Peyer's patch (tissue), 4 donors: ENCODE data around the gene AOC1. TPM values are rescaled to one million over a fixed set of nuclear protein-coding genes. Genes with fewer than 3 reads are reported as not detected.
A peak's percentile ranks its signal among the peaks of the same experiment; 100 is the strongest.

Experiments used
- DNase-seq, 3 donors: peaks; one replicate each; pipeline ENCODE4 v3.0.0-alpha.2; 2017 to 2019
- H3K27ac ChIP-seq, 4 donors: fragments of 200-600 bp; sonication (generic); one replicate each; pipeline ENCODE4 v1.5.1; 2016 to 2019
- H3K27me3 ChIP-seq, 2 donors: fragments of 200-600 bp; sonication (generic); one replicate each; pipeline ENCODE4 v1.5.1; 2019
- H3K36me3 ChIP-seq, 3 donors: fragments of 200-600 bp; sonication (generic); one replicate each; pipeline ENCODE4 v1.5.1; 2016 to 2019
- H3K4me1 ChIP-seq, 4 donors: fragments of 200-600 bp; sonication (generic); one replicate each; pipeline ENCODE4 v1.5.1; 2016 to 2019
- H3K4me3 ChIP-seq, 4 donors: fragments of 200-600 bp; sonication (generic); 1 replicate in 3 of 4; 2 replicates in 1 of 4; pipeline ENCODE4 v1.5.1; 2016 to 2019; ENCODE audit warnings: mild to moderate bottlenecking in 1 of 4
- H3K9me3 ChIP-seq, 4 donors: fragments of 200-600 bp; sonication (generic); one replicate each; pipeline ENCODE4 v1.5.1; 2016 to 2019; ENCODE audit warnings: mild to moderate bottlenecking in 1 of 4
- POLR2A ChIP-seq, 2 donors: fragments of 450-650 bp; IDR thresholded peaks; one replicate each; pipeline ENCODE4 v1.5.1; 2017; ENCODE audit warnings: antibody characterized with exemption in 2 of 2, mild to moderate bottlenecking in 2 of 2, moderate library complexity in 2 of 2
- total RNA-seq, 4 donors: library from RNA; depleted of rRNA; stranded (reverse); fragments of >200 nt; gene quantifications; one replicate each; pipeline ENCODE4 v1.1.0, GENCODE V29; 2016
- TF ChIP-seq, protein P1 (sequence below), 6 experiments: fragments of 450-650 bp in 4 of 6; fragments of 200-600 bp in 2 of 6; sonication (generic) in 1 of 6; IDR thresholded peaks; one replicate each; pipeline ENCODE4 v1.5.1; 2017 to 2019; ENCODE audit warnings: antibody characterized with exemption in 6 of 6, mild to moderate bottlenecking in 3 of 6, moderate library complexity in 1 of 6

The AOC1 gene
- total RNA-seq, 4 donors from 2014 or later, result 9.1 to 1,314 (median 833) TPM

DNA sequence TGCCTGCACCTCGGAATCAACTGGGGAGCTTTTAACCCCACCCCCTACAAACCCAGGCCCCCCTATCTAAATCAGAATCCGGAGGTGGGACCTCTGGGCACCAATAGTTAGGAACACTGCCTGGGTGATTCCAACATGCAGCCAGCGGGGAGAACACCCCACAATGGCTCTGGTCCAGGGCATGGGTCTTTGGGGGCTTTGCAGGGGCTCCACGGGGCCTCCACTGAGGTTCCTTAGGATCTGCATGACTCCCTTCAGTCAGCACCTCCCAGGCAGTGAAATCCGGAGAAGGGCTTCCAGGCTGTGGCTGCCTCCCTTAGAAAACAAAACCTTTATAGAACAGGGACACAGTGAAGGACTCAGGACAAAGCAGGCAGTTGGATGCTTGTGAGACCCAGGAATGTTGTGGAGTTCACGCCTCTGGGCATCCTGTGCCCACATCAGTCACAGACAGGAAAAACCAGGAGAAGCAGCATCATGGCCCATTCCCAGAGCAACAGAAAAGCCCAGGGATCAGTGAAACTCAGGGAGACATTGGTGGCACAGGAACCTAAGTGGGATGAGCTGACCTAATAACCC is 16.5 kb upstream of the AOC1 start:
- TF ChIP-seq, protein P1, sequence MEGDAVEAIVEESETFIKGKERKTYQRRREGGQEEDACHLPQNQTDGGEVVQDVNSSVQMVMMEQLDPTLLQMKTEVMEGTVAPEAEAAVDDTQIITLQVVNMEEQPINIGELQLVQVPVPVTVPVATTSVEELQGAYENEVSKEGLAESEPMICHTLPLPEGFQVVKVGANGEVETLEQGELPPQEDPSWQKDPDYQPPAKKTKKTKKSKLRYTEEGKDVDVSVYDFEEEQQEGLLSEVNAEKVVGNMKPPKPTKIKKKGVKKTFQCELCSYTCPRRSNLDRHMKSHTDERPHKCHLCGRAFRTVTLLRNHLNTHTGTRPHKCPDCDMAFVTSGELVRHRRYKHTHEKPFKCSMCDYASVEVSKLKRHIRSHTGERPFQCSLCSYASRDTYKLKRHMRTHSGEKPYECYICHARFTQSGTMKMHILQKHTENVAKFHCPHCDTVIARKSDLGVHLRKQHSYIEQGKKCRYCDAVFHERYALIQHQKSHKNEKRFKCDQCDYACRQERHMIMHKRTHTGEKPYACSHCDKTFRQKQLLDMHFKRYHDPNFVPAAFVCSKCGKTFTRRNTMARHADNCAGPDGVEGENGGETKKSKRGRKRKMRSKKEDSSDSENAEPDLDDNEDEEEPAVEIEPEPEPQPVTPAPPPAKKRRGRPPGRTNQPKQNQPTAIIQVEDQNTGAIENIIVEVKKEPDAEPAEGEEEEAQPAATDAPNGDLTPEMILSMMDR (IDR thresholded peaks at IDR 0.05), result no peak
- no peak for TF ChIP-seq POLR2A (IDR thresholded peaks at IDR 0.05)

DNA sequence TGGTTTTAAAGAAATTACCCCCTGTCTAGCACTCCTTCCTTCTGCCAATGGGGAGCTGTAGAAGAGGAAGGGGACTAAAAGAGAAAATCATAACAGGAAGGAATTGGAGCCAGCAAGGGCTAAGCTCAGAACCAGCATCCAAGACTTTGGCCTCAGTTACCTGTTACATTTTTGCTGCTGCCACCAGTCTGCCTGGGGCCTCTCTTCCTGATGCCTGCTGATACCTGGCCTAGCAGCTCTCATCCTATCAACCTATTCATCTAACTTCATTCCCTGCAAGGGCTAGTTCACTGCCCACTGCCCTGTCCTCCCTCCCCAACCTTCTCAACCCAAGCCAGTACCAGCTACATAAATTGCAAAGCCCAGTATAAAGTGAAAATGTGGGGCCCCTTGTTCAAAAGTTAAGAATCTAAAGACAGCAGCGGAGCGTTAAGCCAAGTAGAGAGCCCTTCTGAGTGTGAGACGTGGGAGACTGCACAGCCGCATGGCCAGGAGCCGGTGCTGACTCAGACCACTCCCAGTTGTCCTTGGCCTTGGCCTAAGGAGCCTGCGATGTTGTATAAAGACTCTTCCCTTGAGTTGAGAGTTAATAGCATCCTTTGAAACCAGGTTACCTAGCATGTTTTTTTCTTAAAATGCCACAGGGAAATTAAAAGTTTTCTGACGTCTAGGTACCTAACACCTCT is 13.2 kb upstream of the AOC1 start:
- DNase-seq, result peak in 1 of 3 donors; percentile 37
- TF ChIP-seq POLR2A (IDR thresholded peaks at IDR 0.05), result no peak
- TF ChIP-seq, protein P1 (IDR thresholded peaks at IDR 0.05), result no peak
- no peaks in the 10 kb centered on the region for H3K27me3 ChIP-seq
- no peaks in the 10 kb centered on the region for H3K9me3 ChIP-seq
- H3K36me3 ChIP-seq, result no peaks in the 10 kb centered on the region
- H3K27ac ChIP-seq, result no peak overlapping the region
- H3K4me3 ChIP-seq, result no peak overlapping the region
- no peaks in the 10 kb centered on the region for H3K4me1 ChIP-seq

More for the DNA sequence above, 16.5 kb upstream of the AOC1 start:
- no peaks in the 10 kb centered on the region for H3K36me3 ChIP-seq
- no peak for DNase-seq
- H3K9me3 ChIP-seq, result no peaks in the 10 kb centered on the region
- H3K4me1 ChIP-seq, result peaks cover 0 to 7% (median 0%) of the 10 kb centered on the region in 4 donors
- H3K27me3 ChIP-seq, result no peaks in the 10 kb centered on the region
- no peak overlapping the region for H3K4me3 ChIP-seq
- no peak overlapping the region for H3K27ac ChIP-seq

DNA sequence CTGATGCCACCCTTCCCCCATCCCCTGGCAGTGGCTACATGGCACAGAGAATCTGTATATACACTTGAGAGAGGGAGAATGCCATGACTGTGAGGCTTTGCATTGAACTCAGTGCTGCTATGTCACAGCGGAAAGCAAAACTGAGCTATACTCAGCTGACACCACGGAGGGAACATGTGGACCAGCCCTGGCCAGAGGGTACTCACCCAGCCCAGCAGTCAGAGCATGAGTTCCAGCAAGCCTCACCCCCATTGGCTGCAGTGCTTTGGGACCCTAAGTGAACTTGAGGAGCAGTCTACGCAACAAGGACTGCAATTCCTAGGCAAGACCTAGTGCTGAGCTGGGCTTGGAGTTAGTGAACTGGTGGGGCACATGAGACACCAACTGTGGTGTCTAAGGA is 10.3 kb upstream of the AOC1 start:
- Histone ChIP-seq H3K4me1 (no peaks in the 10 kb centered on the region), H3K36me3 (no peaks in the 10 kb centered on the region), H3K27ac (no peak overlapping the region), H3K4me3 (no peak overlapping the region), H3K9me3 (no peaks in the 10 kb centered on the region), H3K27me3 (no peaks in the 10 kb centered on the region)
- DNase-seq, result no peak
- TF ChIP-seq, protein P1 (IDR thresholded peaks at IDR 0.05), result no peak
- no peak for TF ChIP-seq POLR2A (IDR thresholded peaks at IDR 0.05)

DNA sequence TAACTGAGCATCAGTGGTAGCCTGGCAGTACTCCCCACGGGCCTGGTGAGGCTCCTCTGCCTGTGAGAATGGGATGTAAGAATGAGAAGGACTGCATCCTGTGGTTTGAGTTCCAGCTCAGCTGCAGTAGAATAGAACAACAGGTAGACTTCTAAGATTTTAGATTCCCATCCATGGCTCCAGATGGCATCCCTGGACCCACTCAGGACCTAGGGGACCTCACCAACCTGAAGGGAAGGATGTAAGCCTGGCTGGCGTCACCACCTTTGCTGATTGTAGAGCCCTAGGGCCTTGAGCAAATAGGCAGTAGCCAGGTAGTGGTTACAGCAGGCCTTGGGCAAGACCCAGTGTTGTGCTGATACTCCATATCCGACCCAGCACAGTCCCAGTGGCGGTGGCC is 9.6 kb upstream of the AOC1 start:
- Histone ChIP-seq H3K4me1 (no peaks in the 10 kb centered on the region), H3K27me3 (no peaks in the 10 kb centered on the region), H3K4me3 (no peak overlapping the region), H3K9me3 (no peaks in the 10 kb centered on the region), H3K27ac (no peak overlapping the region), H3K36me3 (no peaks in the 10 kb centered on the region)
- no peak for DNase-seq
- TF ChIP-seq, protein P1 (IDR thresholded peaks at IDR 0.05), result no peak
- no peak for TF ChIP-seq POLR2A (IDR thresholded peaks at IDR 0.05)

DNA sequence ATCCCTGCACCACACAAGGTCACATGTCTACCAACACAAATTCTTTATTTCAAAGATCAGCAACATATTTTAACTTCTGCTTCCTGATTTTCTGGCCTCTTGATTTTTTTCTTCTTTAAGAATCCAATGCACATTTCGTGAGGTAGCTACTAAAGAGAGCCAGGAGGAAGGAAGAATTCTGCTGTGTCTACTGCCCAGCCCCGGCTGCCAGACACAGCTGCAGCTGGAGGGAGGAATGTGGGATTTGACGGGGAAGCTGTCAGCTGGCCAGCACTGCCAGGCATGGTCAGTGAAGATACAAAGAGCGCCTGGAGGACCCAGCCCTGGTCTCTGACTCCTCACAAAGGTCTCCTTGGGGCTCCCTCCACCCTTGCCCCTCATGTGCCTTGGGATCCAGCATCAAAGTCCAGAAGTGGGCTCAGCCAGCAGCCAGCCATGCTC is 6.9 kb upstream of the AOC1 start:
- H3K36me3 ChIP-seq, result no peaks in the 10 kb centered on the region
- H3K27ac ChIP-seq, result peak overlapping the region in 1 of 4 donors; percentile 21
- H3K4me1 ChIP-seq, result no peaks in the 10 kb centered on the region
- DNase-seq, result no peak
- H3K27me3 ChIP-seq, result no peaks in the 10 kb centered on the region
- H3K9me3 ChIP-seq, result no peaks in the 10 kb centered on the region
- H3K4me3 ChIP-seq, result no peak overlapping the region
- TF ChIP-seq, protein P1 (IDR thresholded peaks at IDR 0.05), result no peak
- no peak for TF ChIP-seq POLR2A (IDR thresholded peaks at IDR 0.05)
